BLaER1 treated with 17β-estradiol and CSF1 and Interleukin-3, amounts not matched to agents 10 nM and 100 nM (cell line): ENCODE results near the gene CRAMP1.

Experiments
- H3K27ac ChIP-seq, 11 experiments: shearing (Covaris generic); formaldehyde crosslinking; 2 replicates each; pipeline ENCODE4 v1.8.1; 2022
- H3K27me3 ChIP-seq, 11 experiments: shearing (Covaris generic); formaldehyde crosslinking; 2 replicates each; pipeline ENCODE4 v1.8.1; 2022
- H3K36me3 ChIP-seq, 11 experiments: shearing (Covaris generic); formaldehyde crosslinking; 2 replicates each; pipeline ENCODE4 v1.8.1; 2022
- H3K4me1 ChIP-seq, 10 experiments: shearing (Covaris generic); formaldehyde crosslinking; 2 replicates each; pipeline ENCODE4 v1.8.1; 2022
- H3K4me2 ChIP-seq, 11 experiments: shearing (Covaris generic); formaldehyde crosslinking; 2 replicates each; pipeline ENCODE4 v1.8.1; 2022
- H3K4me3 ChIP-seq, 10 experiments: shearing (Covaris generic); formaldehyde crosslinking; 2 replicates each; pipeline ENCODE4 v1.8.1; 2022
- H3K9ac ChIP-seq, 11 experiments: shearing (Covaris generic); formaldehyde crosslinking; 2 replicates each; pipeline ENCODE4 v1.8.1; 2022
- H3K9me3 ChIP-seq, 11 experiments: shearing (Covaris generic); formaldehyde crosslinking; replicated peaks in 1 of 11; 2 replicates each; pipeline ENCODE4 v1.8.1; 2022
- H4K20me1 ChIP-seq, 11 experiments: shearing (Covaris generic); formaldehyde crosslinking; 2 replicates each; pipeline ENCODE4 v1.8.1; 2022
- Cebpa-rat ChIP-seq, 11 experiments: shearing (Covaris generic); IDR thresholded peaks; 2 replicates each; pipeline ENCODE4 v1.8.1; 2022

CRAMP1 gene

DNA sequence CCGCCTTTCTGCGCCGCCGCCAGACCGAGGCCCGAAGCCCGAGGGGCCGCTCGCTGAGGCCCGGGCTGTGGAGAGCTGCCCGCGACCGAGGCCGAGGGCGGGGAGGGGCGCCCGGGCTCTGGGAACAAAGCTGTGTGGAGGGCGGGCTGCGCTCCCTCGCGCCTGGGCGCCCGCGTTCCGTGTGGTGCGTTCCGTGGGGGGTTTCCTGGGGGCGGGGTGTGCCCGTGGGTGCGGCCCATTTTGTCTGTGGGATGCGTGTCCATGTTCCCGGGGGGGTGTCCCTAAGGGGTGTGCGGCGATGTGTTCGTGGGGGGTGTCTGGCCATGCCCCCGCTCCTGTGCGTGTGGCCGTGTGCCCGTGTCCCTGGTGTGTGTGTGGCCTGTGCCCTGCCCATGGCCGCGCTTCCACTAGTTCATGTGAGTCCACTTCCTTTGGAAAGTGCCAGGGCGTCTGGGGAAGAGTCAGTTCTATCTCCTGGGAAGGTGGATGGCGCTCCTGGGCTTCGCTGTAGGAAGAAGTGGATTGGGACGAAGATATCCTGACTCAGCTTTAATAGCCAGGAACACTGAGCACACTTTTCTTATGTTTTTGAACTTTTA, 66.4 kb downstream of the CRAMP1 start:
- H3K27ac ChIP-seq: peak overlapping the region in 10 of 11 experiments; percentile 52 to 92 (median 84); a peak in 21 of 22 replicates
- peaks cover 28 to 57% (median 36%) of the 10 kb centered on the region in 10 experiments for H3K4me1 ChIP-seq

DNA sequence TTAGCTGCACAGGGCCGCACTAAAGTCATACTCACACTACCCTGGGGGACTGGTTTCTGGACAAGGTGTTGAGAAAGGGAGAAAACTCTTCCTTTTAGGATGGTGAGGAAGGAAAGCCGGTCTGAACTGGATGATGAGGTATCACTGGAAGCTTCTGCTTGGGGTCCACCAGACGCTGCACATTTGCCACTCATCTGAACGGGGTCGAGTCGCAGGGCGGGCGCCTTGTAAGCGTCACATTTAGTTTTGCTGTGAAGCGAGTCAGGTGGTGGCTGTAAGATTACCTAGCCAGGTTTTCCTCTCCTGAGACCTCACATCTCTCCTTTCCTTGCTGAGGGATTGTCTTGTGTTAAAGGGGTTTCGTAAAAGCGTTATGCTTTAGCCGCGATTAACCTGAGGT, 68.2 kb downstream of the CRAMP1 start:
- Histone ChIP-seq H3K4me2 (peak overlapping the region; percentile 77 to 98 (median 93); a peak in 21 of 22 replicates), H3K4me1 (peaks cover 28 to 56% (median 34%) of the 10 kb centered on the region in 10 experiments), H3K9ac (peak overlapping the region in 5 of 11 experiments; percentile 18 to 95 (median 37); a peak in 7 of 22 replicates), H3K36me3 (peaks cover 20 to 56% (median 37%) of the 10 kb centered on the region in 11 experiments), H3K27me3 (no peaks in the 10 kb centered on the region), H3K27ac (peak overlapping the region in 1 of 11 experiments; percentile 20; a peak in 1 of 22 replicates), H4K20me1 (peaks cover 21 to 90% (median 72%) of the 10 kb centered on the region in 11 experiments; a peak in 20 of 22 replicates), H3K4me3 (0 out of 20 replicates have a peak overlapping the region, but pooled peaks of 1 of the 10 experiments have one; percentile 19), H3K9me3 (no peaks in the 10 kb centered on the region)
- TF ChIP-seq Cebpa-rat (IDR thresholded peaks at IDR 0.05): no peak

More for the DNA sequence above, 66.4 kb downstream of the CRAMP1 start:
- Histone ChIP-seq H3K9ac (peak overlapping the region; percentile 78 to 95 (median 86)), H3K4me2 (peak overlapping the region; percentile 77 to 98 (median 93)), H4K20me1 (peaks cover 21 to 85% (median 64%) of the 10 kb centered on the region in 11 experiments; a peak in 20 of 22 replicates), H3K27me3 (no peaks in the 10 kb centered on the region), H3K36me3 (peaks cover 21 to 56% (median 37%) of the 10 kb centered on the region in 11 experiments), H3K9me3 (no peaks in the 10 kb centered on the region), H3K4me3 (peak overlapping the region; percentile 77 to 89 (median 82))
- no peak for TF ChIP-seq Cebpa-rat (IDR thresholded peaks at IDR 0.05)

DNA sequence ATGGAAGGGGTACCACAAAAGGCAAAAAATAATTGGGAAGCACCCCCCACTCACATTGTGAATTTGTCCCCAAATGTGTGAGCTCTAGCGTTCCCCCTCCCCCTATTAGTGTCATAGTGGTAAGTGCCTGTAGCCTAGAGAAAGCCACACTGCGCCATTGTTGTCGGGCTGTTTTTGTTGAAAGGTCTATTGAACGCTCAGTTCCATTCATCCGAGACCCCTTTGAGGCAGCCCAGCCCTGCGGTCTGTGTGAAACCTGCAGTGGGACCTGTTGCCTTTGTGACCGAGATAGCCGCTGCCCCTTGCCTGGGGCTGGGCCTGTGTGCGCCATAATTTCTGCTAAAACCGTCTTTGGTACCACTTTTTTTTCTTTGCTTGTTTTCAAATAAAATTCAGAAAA, 68.9 kb downstream of the CRAMP1 start:
- Histone ChIP-seq H3K4me1 (peaks cover 26 to 49% (median 34%) of the 10 kb centered on the region in 10 experiments), H3K9me3 (no peaks in the 10 kb centered on the region), H3K4me3 (no peak overlapping the region), H3K4me2 (peak overlapping the region; percentile 10 to 97 (median 91); a peak in 17 of 22 replicates), H3K27ac (0 out of 22 replicates have a peak overlapping the region, but pooled peaks of 1 of the 11 experiments have one; percentile 20), H4K20me1 (peaks cover 21 to 91% (median 78%) of the 10 kb centered on the region in 11 experiments; a peak in 20 of 22 replicates), H3K36me3 (peaks cover 27 to 56% (median 37%) of the 10 kb centered on the region in 11 experiments), H3K27me3 (no peaks in the 10 kb centered on the region), H3K9ac (peak overlapping the region in 2 of 11 experiments; percentile 2 to 18; a peak in 2 of 22 replicates)
- no peak for TF ChIP-seq Cebpa-rat (IDR thresholded peaks at IDR 0.05)

DNA sequence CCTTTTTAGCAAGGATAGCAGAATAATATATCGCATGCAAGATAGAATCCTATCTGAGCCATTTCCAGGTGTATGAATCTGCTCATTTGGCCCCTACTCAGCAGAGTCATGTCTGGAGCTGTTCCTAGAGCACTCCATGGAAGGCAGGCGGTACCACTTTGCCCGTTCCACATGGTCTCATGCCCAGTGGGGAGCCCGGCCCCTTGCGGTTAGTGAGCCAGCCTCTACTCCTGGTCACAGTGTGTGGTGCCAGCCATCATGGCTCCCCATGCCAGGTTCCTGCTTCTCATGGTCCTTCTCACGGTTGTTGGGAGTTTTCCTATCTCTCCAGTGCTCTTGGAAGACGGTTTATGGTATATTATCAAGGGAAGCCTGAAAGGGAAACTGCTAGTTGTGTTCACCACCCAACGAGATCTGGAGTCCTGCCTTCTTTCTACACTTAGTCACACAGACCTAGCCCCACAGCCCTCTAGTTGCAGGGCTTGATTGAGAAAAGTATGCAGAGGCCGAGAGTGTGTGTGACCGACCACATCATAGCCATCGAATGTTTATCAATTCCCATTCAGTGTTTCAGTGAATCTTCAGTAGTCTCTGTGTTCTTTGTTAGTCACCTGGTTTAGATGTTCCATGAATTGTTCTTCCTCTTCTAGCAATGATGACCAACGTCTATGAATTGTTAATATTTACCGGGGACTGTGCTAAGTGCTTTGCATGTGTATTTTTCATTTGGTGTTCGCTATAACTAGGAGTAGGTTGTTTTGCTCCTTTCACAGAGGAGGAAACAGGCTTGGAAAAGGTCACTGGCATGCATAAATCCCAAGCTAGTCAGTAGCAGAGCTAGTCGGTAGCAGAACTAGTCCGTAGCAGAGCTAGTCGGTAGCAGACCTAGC, 75.5 kb downstream of the CRAMP1 start:
- Histone ChIP-seq H3K27ac (no peak overlapping the region), H3K4me2 (no peak overlapping the region), H3K4me3 (no peak overlapping the region), H3K36me3 (peaks cover 87 to 100% (median 97%) of the 10 kb centered on the region in 11 experiments), H3K4me1 (peaks cover 0 to 8% (median 0%) of the 10 kb centered on the region in 10 experiments; a peak in 6 of 20 replicates), H3K9me3 (no peaks in the 10 kb centered on the region), H4K20me1 (peaks cover 24 to 97% (median 88%) of the 10 kb centered on the region in 11 experiments; a peak in 21 of 22 replicates), H3K27me3 (no peaks in the 10 kb centered on the region), H3K9ac (0 out of 22 replicates have a peak overlapping the region, but pooled peaks of 1 of the 11 experiments have one; percentile 7)
- TF ChIP-seq Cebpa-rat (IDR thresholded peaks at IDR 0.05): no peak

DNA sequence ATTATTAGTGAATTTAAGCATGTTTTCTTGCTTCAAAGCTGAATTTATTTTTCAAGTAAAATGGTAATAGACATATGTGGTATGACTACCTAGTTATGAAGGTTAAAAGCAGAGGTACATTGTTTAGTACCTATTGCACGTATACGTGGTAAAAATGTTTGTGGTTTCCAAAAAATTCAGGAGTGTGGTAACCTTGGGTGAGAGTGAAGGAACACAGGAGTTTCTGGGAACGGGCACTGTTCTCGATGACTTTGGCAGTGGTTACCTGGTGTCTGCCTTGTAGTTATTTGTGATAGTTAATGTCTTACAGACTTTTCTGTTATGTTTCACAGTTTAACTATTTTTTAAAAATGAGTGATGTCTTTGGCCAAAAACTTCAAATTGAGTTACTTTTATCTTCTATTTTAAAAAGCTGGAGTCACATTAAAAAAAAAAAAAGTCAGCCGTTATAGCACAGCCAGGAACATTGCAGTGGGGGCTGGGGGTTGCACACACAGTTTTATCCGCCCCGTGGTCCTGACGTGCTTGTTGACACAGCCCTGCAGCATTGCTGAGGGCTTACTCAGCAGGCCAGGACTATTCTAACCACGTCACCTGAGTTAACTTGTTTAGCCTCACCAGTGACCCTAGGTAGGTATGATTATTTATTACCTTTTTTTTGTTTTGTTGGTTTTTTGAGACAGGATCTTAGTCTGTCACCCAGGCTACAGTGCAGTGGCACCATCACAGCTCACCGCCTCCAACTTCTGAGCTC, 76.8 kb downstream of the CRAMP1 start:
- no peak overlapping the region for H3K4me2 ChIP-seq
- H3K36me3 ChIP-seq: peaks cover 93 to 100% (median 99%) of the 10 kb centered on the region in 11 experiments
- peaks cover 24 to 97% (median 82%) of the 10 kb centered on the region in 11 experiments; a peak in 21 of 22 replicates for H4K20me1 ChIP-seq
- H3K4me3 ChIP-seq: no peak overlapping the region
- H3K9ac ChIP-seq: peak overlapping the region in 1 of 11 experiments; percentile 10; a peak in 2 of 22 replicates
- H3K4me1 ChIP-seq: peaks cover 0 to 8% (median 0%) of the 10 kb centered on the region in 10 experiments; a peak in 6 of 20 replicates
- no peak overlapping the region for H3K27ac ChIP-seq
- TF ChIP-seq Cebpa-rat (IDR thresholded peaks at IDR 0.05): no peak
- H3K27me3 ChIP-seq: no peaks in the 10 kb centered on the region
- H3K9me3 ChIP-seq: no peaks in the 10 kb centered on the region

DNA sequence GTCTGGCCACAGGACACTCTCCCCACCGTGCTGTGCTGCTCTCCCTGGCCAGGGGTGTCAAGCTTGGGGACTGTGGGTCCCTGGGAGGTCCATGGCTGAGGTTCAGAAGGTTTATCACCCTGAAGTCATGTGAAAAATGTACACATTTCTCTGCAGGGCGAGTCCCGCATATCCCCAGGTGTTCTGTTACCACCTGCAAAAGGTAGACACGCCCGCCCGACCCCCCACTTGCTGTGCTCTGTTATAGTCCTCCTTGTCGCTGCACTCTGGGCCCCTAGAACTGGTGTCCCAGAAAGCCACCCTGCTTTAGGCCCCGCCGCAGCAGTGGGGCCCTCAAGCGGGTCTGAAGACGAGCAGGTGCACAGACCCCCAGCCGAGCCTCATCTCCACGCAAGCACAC, 77.7 kb downstream of the CRAMP1 start:
- H3K9me3 ChIP-seq: no peaks in the 10 kb centered on the region
- H3K36me3 ChIP-seq: peaks cover 94 to 100% (median 99%) of the 10 kb centered on the region in 11 experiments
- peaks cover 0 to 8% (median 0%) of the 10 kb centered on the region in 10 experiments; a peak in 6 of 20 replicates for H3K4me1 ChIP-seq
- no peak overlapping the region for H3K27ac ChIP-seq
- H3K4me3 ChIP-seq: no peak overlapping the region
- H4K20me1 ChIP-seq: peaks cover 24 to 95% (median 76%) of the 10 kb centered on the region in 11 experiments; a peak in 21 of 22 replicates
- H3K4me2 ChIP-seq: no peak overlapping the region
- H3K9ac ChIP-seq: peak overlapping the region in 3 of 11 experiments; percentile 1 to 22 (median 2); a peak in 2 of 22 replicates
- no peak for TF ChIP-seq Cebpa-rat (IDR thresholded peaks at IDR 0.05)
- H3K27me3 ChIP-seq: no peaks in the 10 kb centered on the region

DNA sequence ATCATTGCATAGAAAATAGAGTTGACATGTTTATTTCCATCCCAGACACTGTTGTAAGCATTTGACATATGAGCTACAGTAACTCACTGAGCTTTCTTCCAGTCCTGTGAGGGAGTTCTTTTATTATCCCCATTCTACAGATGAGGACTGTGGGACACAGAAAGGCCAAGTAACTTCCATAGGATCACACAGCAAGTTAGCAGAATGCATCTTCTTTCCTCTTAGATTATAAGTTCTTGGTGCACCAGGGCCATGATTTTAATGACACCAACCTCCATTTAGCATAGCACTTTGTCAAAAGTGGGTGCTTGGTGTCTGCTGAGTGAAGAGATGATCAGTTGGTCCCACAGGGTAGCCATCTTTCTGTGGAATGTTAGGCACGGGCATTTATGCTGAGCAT, 78.7 kb downstream of the CRAMP1 start:
- Histone ChIP-seq H3K27me3 (no peaks in the 10 kb centered on the region), H3K27ac (no peak overlapping the region), H3K4me3 (no peak overlapping the region), H4K20me1 (peaks cover 24 to 95% (median 67%) of the 10 kb centered on the region in 11 experiments; a peak in 21 of 22 replicates), H3K4me1 (peaks cover 0 to 8% (median 0%) of the 10 kb centered on the region in 10 experiments; a peak in 6 of 20 replicates), H3K36me3 (peaks cover 89 to 100% (median 99%) of the 10 kb centered on the region in 11 experiments), H3K9ac (no peak overlapping the region), H3K4me2 (no peak overlapping the region), H3K9me3 (no peaks in the 10 kb centered on the region)
- no peak for TF ChIP-seq Cebpa-rat (IDR thresholded peaks at IDR 0.05)

DNA sequence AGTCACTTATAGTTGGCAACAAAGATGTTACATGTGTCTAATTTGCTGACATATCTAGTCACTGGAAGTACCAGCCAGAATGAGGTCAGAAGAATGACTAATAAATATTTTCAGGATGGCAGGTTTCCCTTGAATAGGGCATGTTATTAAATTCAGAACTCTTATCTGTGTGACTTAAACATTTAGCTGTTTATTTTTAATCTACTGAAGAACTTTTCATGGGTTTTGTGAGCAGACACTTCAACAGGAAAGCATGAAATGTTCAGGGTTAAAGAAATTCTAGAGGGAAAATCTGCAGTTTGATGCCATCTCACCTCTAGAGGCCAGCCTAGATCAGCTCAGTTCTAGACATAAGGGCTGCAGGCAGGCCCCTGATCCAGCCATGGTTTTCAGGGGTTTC, 79.1 kb downstream of the CRAMP1 start:
- no peaks in the 10 kb centered on the region for H3K27me3 ChIP-seq
- H3K4me1 ChIP-seq: peaks cover 0 to 8% (median 0%) of the 10 kb centered on the region in 10 experiments; a peak in 6 of 20 replicates
- H3K4me2 ChIP-seq: no peak overlapping the region
- H4K20me1 ChIP-seq: peaks cover 24 to 93% (median 67%) of the 10 kb centered on the region in 11 experiments; a peak in 21 of 22 replicates
- H3K9me3 ChIP-seq: no peaks in the 10 kb centered on the region
- peaks cover 88 to 100% (median 99%) of the 10 kb centered on the region in 11 experiments for H3K36me3 ChIP-seq
- no peak overlapping the region for H3K27ac ChIP-seq
- TF ChIP-seq Cebpa-rat (IDR thresholded peaks at IDR 0.05): no peak
- no peak overlapping the region for H3K4me3 ChIP-seq
- H3K9ac ChIP-seq: no peak overlapping the region
